ENCODE results near the gene KAZN. TPM values are rescaled to one million over a fixed set of nuclear protein-coding genes. Genes with fewer than 3 reads are reported as not detected.

The KAZN gene
- total and polyA plus RNA-seq, 2 of the 8 experiments (the other 6 are each of a cell fraction or from before 2014, with no cell fraction given) = 3.7 to 11.8 TPM

GRCh38 chr1:14812189-14812588 is 213.7 kb downstream of the KAZN start (continued):
- TF ChIP-seq, protein P1, sequence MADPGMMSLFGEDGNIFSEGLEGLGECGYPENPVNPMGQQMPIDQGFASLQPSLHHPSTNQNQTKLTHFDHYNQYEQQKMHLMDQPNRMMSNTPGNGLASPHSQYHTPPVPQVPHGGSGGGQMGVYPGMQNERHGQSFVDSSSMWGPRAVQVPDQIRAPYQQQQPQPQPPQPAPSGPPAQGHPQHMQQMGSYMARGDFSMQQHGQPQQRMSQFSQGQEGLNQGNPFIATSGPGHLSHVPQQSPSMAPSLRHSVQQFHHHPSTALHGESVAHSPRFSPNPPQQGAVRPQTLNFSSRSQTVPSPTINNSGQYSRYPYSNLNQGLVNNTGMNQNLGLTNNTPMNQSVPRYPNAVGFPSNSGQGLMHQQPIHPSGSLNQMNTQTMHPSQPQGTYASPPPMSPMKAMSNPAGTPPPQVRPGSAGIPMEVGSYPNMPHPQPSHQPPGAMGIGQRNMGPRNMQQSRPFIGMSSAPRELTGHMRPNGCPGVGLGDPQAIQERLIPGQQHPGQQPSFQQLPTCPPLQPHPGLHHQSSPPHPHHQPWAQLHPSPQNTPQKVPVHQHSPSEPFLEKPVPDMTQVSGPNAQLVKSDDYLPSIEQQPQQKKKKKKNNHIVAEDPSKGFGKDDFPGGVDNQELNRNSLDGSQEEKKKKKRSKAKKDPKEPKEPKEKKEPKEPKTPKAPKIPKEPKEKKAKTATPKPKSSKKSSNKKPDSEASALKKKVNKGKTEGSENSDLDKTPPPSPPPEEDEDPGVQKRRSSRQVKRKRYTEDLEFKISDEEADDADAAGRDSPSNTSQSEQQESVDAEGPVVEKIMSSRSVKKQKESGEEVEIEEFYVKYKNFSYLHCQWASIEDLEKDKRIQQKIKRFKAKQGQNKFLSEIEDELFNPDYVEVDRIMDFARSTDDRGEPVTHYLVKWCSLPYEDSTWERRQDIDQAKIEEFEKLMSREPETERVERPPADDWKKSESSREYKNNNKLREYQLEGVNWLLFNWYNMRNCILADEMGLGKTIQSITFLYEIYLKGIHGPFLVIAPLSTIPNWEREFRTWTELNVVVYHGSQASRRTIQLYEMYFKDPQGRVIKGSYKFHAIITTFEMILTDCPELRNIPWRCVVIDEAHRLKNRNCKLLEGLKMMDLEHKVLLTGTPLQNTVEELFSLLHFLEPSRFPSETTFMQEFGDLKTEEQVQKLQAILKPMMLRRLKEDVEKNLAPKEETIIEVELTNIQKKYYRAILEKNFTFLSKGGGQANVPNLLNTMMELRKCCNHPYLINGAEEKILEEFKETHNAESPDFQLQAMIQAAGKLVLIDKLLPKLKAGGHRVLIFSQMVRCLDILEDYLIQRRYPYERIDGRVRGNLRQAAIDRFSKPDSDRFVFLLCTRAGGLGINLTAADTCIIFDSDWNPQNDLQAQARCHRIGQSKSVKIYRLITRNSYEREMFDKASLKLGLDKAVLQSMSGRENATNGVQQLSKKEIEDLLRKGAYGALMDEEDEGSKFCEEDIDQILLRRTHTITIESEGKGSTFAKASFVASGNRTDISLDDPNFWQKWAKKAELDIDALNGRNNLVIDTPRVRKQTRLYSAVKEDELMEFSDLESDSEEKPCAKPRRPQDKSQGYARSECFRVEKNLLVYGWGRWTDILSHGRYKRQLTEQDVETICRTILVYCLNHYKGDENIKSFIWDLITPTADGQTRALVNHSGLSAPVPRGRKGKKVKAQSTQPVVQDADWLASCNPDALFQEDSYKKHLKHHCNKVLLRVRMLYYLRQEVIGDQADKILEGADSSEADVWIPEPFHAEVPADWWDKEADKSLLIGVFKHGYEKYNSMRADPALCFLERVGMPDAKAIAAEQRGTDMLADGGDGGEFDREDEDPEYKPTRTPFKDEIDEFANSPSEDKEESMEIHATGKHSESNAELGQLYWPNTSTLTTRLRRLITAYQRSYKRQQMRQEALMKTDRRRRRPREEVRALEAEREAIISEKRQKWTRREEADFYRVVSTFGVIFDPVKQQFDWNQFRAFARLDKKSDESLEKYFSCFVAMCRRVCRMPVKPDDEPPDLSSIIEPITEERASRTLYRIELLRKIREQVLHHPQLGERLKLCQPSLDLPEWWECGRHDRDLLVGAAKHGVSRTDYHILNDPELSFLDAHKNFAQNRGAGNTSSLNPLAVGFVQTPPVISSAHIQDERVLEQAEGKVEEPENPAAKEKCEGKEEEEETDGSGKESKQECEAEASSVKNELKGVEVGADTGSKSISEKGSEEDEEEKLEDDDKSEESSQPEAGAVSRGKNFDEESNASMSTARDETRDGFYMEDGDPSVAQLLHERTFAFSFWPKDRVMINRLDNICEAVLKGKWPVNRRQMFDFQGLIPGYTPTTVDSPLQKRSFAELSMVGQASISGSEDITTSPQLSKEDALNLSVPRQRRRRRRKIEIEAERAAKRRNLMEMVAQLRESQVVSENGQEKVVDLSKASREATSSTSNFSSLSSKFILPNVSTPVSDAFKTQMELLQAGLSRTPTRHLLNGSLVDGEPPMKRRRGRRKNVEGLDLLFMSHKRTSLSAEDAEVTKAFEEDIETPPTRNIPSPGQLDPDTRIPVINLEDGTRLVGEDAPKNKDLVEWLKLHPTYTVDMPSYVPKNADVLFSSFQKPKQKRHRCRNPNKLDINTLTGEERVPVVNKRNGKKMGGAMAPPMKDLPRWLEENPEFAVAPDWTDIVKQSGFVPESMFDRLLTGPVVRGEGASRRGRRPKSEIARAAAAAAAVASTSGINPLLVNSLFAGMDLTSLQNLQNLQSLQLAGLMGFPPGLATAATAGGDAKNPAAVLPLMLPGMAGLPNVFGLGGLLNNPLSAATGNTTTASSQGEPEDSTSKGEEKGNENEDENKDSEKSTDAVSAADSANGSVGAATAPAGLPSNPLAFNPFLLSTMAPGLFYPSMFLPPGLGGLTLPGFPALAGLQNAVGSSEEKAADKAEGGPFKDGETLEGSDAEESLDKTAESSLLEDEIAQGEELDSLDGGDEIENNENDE (IDR thresholded peaks at IDR 0.05; ENCODE audit: insufficient replicate concordance, low read length) = no peak
- TF ChIP-seq BACH1 (IDR thresholded peaks at IDR 0.05; ENCODE audit: low read length) = no peak
- TF ChIP-seq TEAD4 (IDR thresholded peaks at IDR 0.05; ENCODE audit: low read depth, low read length) = no peak
- TF ChIP-seq RXRA (IDR thresholded peaks at IDR 0.05; ENCODE audit: insufficient read depth, low read depth, low read length) = no peak
- no peak for TF ChIP-seq TBP (IDR thresholded peaks at IDR 0.05; ENCODE audit: low read depth, low read length)
- TF ChIP-seq RAD21 (IDR thresholded peaks at IDR 0.05 in 1 of 2, conservative IDR thresholded peaks at IDR 0.05 in 1 of 2; ENCODE audit: low read depth in 2 of 2, low read length in 2 of 2) = no peak
